Posterior cingulate gyrus (tissue), 11 donors: ENCODE results near the gene CAPN8.

Experiments
- DNase-seq, 10 donors: peaks; one replicate each; pipeline versions ENCODE4 v3.0.0 to v3.0.0-alpha.2; 2020 to 2021; ENCODE audit warnings: mixed read lengths in 3 of 10
- intact Hi-C: fragments of 100-400 bp; cut with DNase I; formaldehyde crosslinking; loops from one replicate; pipeline ENCODE4 v1.15.1; 2023

The CAPN8 gene

DNA sequence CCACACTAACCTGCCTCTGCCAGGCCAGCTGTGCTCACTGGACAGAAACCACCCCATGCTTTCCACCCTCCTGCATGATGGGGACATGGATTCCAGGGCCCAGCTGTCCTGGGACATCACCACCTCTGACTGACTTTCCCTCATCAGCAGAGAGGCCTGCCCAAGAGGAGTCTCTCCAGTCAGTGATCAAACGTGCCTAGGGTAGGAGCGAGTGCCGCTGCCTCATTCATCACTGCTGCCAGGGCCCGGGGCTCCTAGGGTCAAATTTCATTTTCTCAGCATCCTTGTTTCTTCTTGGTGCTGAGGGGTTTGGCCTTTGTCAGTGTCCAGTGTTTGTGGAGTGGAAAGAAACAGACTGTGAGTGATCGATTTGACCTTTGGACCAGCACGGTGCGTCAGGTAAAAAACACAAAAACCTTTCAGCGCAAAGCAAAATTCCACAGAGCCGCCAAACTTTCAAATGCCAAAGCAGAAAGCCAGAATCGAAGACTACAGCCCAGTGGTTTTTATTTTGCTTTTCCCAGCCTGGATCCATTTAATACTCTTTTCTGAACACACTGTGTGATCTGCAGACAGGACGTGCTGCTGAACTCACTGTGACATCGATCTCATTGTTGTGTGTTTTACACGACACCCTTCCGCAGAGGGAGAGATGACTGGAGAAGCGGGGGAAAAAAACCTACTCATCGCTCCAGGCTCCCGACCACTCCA, 43.2 kb downstream of the CAPN8 start:
- DNase-seq, result no peak
- intact Hi-C loops, result no loop called here

DNA sequence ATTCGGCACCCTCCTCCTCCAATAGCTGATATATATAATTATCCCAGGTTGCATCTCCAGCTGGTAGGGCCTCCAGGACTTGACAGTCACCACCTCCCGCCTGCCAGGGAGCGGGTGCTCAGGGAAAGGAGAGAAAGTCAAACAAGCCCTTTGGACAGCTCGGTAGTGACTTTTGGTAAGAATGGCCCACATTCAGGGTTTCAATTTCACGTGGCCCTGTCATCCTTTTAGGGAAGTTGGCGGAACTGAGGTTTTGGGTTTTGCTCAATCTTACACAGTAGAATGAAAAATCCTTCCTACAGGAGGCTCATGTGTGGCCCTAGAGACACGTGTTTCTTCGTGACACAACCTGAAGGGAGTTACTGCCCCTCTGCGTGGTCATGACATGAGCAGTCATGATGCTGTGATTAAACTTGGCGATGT, 44.2 kb downstream of the CAPN8 start:
- no peak for DNase-seq
- intact Hi-C loops, result no loop called here

DNA sequence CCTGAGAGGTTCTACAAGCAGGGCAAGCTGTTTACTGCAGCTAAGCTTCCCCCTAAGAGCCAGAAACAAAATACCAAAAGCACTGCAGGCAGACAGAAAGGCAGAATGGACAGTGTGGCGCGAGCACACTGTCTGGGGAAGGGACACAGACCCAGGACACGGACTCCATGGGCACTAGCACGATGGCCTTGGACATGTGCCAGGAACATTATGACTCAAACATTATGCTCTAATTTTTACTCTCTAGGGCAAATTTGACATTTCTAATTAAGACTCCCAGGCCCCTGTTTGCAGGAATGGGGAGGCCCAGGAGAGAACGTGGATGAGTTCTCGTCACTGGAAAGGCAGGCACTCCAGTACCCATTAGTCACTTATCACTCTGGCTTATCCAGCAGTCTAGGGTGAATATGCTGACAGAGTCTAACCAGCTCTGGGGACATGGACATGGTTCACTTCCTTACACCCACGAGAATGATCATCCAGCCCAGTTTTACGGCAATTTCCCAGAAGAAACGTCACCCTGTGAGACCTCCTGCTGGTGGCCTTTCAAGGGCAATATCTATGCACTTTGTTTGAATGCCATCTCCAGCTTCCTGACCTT, 45.1 kb downstream of the CAPN8 start:
- intact Hi-C loops, result no loop called here
- DNase-seq, result no peak

DNA sequence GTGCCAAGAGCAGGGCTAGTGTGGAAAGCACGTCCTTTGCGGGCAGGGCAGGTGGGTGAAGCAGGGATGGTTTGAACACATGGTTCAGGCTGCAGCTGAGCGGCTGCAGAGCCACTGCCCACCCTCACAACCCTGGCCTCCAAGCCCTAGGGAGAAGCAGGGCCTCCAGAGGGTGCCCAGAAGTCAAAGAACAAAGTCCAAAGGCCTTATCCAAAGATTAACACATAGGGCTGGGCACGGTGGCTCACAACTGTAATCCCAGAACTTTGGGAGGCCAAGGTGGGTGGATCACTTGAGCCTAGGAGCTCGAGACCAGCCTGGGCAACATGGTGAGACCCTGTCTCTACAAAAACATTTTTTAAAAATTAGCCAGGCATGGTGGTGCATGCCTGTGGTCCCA, 46.8 kb downstream of the CAPN8 start:
- DNase-seq, result no peak
- intact Hi-C loops, result no loop called here

DNA sequence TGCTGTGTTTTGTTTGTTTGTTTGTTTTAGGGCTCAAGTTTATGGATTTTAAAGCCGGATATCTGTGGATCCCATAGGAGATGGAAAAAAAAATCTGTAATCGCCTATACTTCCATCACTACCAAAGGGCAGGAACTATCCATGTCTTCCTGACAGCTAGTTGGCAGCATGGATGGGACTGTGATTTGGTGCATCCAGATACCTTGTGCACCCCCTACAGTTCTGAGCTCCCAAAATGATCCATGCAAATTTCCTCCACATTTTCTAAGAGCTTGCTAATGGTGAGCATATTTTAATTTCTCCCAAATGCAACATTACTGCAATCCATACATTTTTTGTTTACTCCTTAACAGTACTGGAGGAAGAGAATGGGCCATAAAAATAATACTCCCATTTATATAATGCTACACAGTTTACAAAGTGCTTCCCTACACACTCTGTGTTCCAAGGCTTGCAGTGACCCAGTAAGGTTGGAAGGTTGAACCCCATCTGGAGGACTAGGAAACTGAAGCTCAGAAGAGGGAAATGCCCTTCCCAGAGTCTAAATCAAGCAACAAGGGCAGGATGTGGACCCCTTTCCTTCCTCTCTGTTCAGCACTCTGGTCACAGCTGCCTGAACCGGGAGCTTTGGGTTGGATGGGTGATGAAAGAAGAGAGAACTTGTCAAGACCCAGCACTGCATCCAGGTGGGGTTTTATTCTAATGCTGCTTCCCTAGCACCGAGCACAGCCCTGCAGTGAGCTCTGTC, 48.0 kb downstream of the CAPN8 start:
- intact Hi-C loops, result no loop called here
- DNase-seq, result no peak

DNA sequence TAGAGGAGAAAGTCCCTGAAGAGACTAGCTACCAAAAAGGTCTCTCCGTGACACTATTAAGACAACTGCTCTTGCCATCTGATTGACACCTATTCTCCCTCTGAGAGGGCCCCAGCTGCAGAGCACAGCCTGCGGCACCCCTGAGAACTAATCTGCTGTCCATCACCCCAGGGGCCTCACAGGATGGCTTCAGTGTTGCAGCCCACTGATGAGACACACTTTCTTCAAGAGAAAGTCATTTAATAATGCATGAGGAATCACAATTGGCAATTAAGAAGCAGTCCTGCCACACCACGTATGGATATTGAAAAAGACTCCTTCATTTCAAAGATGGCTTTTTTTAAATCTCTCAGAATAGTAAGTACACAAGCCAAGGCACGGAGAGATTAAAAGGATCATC, 48.9 kb downstream of the CAPN8 start:
- intact Hi-C loops, result no loop called here
- DNase-seq, result no peak

DNA sequence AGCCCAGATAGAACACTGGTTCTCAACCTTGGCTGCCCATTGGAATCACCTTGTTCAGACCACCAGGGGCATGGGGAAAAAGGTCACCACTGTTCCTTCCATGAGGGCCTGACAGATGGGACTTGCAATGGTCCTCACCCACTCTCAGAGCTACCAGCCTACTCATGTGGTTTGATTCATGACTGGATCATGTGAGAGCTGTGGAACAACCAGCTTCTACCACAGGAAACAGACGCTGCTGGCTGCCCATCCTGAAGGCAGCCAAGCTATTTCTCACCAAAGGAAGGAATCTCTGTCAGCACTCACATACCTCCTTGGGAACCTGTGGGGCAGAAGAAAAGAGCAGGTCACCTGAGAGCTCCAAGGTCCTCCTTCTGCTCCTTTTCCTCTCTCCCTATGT, 53.6 kb downstream of the CAPN8 start:
- DNase-seq, result no peak

DNA sequence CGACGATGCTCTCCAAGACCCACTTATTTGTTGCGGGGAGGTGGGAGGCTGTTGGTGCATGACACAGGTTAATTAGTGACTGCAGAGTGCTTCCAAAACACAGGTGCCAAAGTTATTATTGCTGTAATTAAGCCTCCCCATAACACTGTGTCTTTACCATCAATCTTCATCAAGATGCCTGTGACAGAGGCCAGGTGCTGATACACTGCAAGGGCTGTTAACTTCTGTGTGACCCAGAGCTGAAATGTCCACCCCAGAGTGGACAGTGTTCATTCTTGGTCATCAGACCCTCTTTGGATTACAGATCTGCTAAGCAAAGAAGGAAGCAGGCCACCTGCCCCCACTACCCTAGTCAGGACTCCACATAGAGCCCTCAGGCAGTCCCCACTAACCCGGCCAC, 55.5 kb downstream of the CAPN8 start:
- no peak for DNase-seq
- intact Hi-C loops, result no loop called here

More for the DNA sequence above, 53.6 kb downstream of the CAPN8 start:
- intact Hi-C loops, result no loop called here

DNA sequence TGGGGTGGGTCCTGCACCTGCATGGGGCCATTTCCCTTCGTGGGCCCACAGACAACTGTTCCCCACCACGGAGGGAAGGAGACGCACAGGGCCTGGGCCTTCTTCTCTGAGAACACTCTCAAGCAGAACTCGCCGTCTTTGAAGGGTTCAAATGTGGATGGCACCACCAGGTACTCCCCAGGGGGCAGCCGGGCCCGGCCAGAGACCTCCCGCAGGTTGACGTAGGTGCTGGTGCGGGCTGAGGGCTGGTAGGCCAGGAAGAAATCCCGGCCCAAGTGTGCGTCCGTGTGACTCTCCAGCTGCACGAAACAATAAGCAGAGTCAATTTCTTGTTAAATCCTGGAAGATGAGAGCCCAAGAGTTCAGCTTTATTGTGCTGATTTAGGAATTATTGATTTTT, 56.4 kb downstream of the CAPN8 start:
- intact Hi-C loops, result no loop called here

DNA sequence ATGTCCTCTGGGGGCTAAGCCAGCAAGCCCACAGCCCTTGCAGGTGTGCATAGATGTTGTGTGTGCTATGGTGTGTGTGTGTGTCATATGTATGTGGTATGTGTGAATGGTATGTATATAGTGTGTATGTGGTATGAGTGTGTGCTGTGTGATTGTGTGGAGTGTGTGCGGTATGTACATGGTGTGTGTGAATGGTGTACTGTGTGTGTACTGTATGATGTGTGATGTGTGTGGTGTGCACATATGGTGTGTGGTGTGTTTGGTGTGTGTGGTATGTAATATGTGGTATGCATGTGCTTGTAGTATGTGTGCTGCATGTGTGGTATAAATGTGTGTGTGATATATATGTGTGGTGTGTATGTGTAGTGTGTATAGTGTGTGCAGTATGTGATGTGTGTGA, 107.0 kb downstream of the CAPN8 start:
- intact Hi-C loops, result no loop called here
- no peak for DNase-seq

More for the DNA sequence above, 56.4 kb downstream of the CAPN8 start:
- DNase-seq, result no peak

DNA sequence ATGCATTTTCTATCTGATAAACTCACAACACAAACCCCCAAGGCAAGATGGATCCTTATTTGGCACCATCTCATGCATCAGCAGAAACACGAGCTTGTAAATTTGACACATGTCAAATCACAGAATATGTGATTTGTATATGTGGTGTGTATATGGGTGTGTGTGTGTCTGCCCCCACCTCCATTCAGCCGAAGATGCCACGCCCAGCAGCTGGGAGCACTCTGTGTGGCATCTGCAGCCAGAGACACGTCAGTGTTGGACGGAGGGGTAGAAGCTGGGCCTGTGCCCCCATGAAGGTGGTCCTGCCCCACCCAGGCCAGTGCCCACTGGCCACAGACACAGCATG, 108.4 kb downstream of the CAPN8 start:
- DNase-seq, result no peak
- intact Hi-C loops, result no loop called here

DNA sequence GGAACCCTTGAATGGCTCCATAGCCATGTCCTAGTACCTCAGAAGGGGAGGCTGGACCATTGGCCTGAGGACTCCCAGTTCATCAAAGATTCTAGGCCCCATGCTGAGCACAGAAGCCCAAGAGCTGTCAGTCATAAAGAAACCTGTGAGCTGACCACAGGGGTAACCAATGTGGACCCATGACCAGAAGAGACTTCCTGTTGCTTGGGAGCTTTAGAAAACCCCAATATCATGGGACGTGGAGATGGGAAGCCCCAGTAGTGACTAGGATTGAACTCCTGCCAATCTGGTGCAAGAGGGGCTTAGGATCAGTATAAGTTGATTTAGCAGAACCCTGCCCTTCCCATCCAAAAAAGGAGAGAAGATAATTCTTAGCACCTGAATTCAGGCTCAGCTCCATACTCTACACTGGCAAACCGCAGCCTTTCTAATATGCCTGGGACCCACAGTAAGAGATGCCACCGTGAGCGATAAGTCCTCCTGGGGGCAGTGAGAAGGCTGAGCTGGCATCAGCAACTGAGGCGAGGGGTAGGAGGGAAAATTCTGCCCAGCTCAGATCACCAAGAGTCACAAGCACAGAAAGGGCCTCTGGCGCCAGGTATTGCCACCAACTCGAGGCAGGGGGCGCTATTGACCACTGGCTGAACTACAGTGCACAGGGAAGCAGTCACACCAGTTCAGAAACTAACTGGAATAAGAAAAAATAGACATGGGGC, 108.9 kb downstream of the CAPN8 start:
- peak in 1 of 10 donors; percentile 28 for DNase-seq
- intact Hi-C loops, result no loop called here

DNA sequence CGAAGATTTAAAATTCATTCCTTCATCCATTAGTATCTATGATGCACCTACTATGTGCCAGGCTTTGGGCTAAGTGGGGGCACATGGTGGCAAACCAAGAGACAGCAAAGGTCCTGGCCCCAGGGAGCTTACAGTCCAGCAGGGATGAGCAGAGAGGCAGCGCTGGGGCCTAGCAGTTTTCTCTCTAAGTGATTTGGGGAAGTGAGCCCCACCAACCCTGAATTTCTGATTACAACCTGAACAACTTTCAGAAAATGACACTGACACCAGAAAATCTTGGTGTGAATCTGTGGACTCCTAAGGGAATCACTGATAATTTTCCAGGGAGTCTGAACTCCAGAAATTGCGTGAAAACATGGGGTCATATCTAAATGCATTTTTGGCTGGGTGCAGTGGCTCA, 111.5 kb downstream of the CAPN8 start:
- intact Hi-C loops, result no loop called here
- DNase-seq, result no peak

DNA sequence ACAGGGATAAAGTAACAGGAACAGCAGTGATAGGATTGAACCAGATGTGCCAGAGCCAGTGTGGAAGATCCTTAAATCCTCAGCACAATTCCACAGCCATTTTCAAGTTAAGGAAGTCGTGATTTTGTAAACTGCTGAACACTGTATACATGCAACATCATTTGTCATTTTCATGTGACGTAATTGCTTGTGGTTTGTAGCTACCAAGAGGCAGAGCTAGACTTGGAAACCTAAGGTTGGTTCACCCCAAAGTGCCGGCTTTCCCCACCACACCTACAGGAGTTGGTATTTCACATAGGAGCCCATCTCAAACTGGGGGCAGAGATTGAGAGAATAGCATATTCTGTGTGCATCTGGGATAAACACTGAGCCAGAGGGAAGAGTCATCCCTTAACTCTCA, 113.9 kb downstream of the CAPN8 start:
- intact Hi-C loops, result no loop called here
- DNase-seq, result no peak

DNA sequence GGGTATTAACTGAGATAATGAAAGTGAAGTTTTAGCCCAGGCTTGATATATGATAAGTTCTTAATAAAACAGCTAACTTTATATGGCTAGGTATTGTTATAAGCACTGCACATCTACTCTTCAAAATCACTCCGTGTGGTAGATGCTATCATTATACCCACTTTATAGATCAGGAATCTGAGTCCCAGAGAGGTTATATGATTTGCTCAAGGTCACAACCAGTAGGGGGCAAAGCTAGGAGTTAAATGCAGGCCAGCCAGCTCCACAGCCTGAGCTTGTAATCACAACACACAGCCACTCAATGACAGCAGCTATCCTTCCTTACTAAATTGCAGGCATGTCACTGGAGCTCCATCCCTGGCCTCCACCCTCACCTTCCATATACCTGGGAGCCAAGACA, 115.8 kb downstream of the CAPN8 start:
- intact Hi-C loops, result no loop called here
- no peak for DNase-seq

DNA sequence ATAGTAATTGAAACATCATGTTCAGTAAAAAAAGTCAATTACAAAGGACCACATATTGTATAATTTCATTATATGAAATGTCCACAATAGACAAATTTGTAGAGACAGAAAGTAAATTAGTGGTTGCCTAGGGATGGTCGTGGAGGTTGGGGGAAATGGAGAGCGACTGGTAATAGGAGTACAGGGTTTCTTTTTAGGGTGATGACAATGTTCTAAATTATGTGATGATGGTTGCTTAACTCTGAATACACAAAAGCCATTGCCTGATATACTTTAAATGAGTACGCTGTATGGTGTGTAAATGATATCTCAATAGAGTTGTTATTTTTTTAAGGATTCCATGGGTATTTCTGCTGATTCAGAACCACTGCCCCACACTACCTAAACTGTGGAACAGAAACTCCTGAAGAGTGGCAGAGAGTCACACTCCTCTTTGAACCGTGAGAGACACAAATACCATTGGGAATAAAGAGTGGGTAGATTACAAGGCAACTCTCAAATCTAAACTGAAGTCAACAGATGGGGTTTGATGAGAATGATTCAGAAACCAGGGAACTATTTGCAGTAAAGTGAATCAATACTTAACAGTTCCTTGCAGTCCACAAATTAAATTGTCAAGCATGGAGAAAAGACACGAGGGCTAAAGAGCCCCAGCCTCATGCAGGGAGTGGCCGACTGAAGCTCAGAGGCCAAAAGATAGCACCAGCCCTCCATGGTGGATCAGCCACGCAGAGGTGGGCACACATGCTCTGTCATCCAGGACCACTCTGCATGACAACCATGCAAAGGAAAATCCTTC, 118.0 kb downstream of the CAPN8 start:
- DNase-seq, result no peak
- intact Hi-C loops, result no loop called here

DNA sequence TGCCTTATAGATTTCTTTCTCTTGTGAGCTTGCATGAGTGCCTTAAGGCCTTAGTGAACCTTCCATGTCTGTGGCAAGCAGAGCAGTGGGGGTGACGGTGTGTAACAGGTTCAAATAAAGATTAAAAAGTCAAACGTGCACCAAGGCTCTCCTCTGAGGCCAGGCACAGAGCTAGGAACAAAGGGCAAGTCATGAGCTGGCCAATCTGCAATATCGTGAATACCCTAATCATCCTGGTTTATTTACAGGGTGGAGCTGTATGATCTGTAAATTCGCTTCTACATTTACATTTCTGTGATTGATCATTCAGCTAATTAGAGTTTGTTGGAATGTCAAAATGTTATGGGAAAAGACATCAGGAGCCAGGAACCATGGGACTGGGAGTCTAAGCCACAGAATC, 120.2 kb downstream of the CAPN8 start:
- intact Hi-C loops, result no loop called here
- DNase-seq, result no peak

DNA sequence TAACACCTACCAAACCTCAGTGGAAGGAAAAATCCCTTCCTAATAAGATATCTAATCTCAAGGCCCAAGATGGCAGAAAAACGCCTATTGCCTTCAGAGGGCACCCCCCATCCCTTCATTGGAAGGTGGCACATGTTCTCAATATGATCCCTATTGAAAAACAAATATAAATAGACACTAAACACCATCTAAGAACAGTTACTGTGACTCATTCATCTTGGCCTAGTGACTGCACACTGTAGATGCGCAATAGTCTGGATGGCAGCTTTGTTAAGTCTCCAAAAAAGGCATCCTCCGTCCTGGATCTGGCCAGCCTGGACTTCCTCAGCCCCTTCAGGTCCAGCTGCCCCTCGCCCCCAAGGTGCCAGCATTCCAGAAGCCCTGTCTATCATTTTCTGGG, 121.9 kb downstream of the CAPN8 start:
- DNase-seq, result no peak
- intact Hi-C loops, result no loop called here

DNA sequence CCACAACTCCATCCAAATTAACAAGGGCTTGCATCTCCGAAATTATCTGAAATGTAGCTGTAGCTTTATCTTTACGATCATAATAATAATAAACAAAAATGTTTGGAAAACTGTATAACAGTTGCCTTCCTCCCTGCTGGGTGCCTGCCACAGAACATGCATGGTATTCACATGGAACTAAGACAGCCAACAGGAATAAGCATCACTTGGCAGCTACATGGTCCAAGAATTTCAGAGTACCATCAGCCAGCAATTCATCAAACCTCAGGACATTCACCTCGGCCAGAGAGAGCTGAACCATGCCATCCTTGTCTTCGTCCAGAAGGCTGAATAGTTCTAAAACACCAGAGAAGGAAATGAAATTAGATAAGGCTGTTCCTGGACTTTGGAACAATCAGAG, 122.7 kb downstream of the CAPN8 start:
- intact Hi-C loops, result no loop called here
- no peak for DNase-seq

DNA sequence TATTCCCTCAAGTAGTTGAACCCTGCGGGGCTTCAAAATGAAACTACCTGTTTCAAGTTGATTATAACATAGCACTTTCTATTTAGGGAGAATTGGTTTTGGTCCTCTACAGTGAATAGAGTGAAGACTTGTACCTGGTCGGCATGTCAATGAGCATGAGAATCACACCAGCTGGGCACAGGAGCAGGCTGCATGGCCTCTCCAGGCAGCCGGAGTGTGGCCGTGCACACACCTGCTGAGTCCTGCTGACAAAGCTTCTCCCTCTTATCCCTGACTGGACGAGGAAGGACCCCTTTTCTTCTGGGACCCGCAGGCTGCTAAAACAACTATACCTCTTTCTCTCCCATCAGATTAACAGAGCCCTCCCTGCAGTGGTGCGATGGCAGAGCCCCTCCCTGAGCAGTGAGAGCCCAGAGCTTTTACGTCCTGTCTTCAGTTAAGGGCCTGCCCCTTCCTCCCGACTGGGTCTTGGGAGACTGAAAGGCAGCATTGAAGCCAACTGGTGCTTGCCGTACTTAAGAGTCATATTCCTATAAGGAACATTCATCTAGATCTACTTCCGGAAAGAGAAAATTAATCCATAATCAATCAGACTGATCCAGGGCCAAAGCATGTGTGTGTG, 124.9 kb downstream of the CAPN8 start:
- DNase-seq, result no peak
- intact Hi-C loops, result no loop called here
